ENCODE measurements around the gene INCENP. TPM values are rescaled to one million over a fixed set of nuclear protein-coding genes. Genes with fewer than 3 reads are reported as not detected.

Gene INCENP
- total and polyA plus RNA-seq, 4 donors, result 19.9 to 32.9 (median 27.3) TPM

- 95% methylated on average over 36 of the region's 36 CpGs for whole genome bisulfite sequencing (ENCODE audit: insufficient coverage)
- Histone ChIP-seq H3K36me3 (ENCODE audit: control insufficient read depth, insufficient read depth, low read length) (peaks cover 78% of the 10 kb centered on the region), H3K4me1 (ENCODE audit: control insufficient read depth, insufficient read depth, low read length) (peaks cover 36% of the 10 kb centered on the region), H3K4me3 (ENCODE audit: low read depth, low read length) (no peak overlapping the region), H3K27me3 (ENCODE audit: control insufficient read depth, insufficient read depth, low read length) (no peaks in the 10 kb centered on the region), H3K9me3 (ENCODE audit: control insufficient read depth, insufficient read depth, low read length) (no peaks in the 10 kb centered on the region), H3K27ac (ENCODE audit: low read depth, low read length) (no peak overlapping the region)
- no peak for DNase-seq (ENCODE audit: low read depth in 4 of 6, low spot score in 6 of 6)
Observed at GRCh38 chr11:62146476-62147200, 22.8 kb downstream of the INCENP start.

- DNase-seq (ENCODE audit: low read depth in 4 of 6, low spot score in 6 of 6), result no peak
- H3K36me3 ChIP-seq (ENCODE audit: control insufficient read depth, insufficient read depth, low read length), result peaks cover 79% of the 10 kb centered on the region
- WGBS (ENCODE audit: insufficient coverage), result 89% methylated on average over 12 of the region's 12 CpGs
Observed at GRCh38 chr11:62147545-62147944, 23.7 kb downstream of the INCENP start.

GRCh38 chr11:62148271-62148980, 24.6 kb downstream of the INCENP start:
- WGBS (ENCODE audit: insufficient coverage), result 94% methylated on average over 9 of the region's 10 CpGs
- no peak for DNase-seq (ENCODE audit: low read depth in 4 of 6, low spot score in 6 of 6)
- Histone ChIP-seq H3K4me3 (ENCODE audit: low read depth, low read length) (no peak overlapping the region), H3K27me3 (ENCODE audit: control insufficient read depth, insufficient read depth, low read length) (no peaks in the 10 kb centered on the region), H3K27ac (ENCODE audit: low read depth, low read length) (no peak overlapping the region), H3K9me3 (ENCODE audit: control insufficient read depth, insufficient read depth, low read length) (no peaks in the 10 kb centered on the region), H3K36me3 (ENCODE audit: control insufficient read depth, insufficient read depth, low read length) (peaks cover 81% of the 10 kb centered on the region), H3K4me1 (ENCODE audit: control insufficient read depth, insufficient read depth, low read length) (peaks cover 18% of the 10 kb centered on the region)

More at GRCh38 chr11:62147545-62147944, 23.7 kb downstream of the INCENP start:
- Histone ChIP-seq H3K9me3 (ENCODE audit: control insufficient read depth, insufficient read depth, low read length) (no peaks in the 10 kb centered on the region), H3K27me3 (ENCODE audit: control insufficient read depth, insufficient read depth, low read length) (no peaks in the 10 kb centered on the region), H3K4me1 (ENCODE audit: control insufficient read depth, insufficient read depth, low read length) (peaks cover 27% of the 10 kb centered on the region), H3K27ac (ENCODE audit: low read depth, low read length) (no peak overlapping the region), H3K4me3 (ENCODE audit: low read depth, low read length) (no peak overlapping the region)

- Histone ChIP-seq H3K36me3 (ENCODE audit: control insufficient read depth, insufficient read depth, low read length) (peaks cover 70% of the 10 kb centered on the region), H3K4me3 (ENCODE audit: low read depth, low read length) (no peak overlapping the region), H3K27me3 (ENCODE audit: control insufficient read depth, insufficient read depth, low read length) (no peaks in the 10 kb centered on the region), H3K27ac (ENCODE audit: low read depth, low read length) (no peak overlapping the region), H3K4me1 (ENCODE audit: control insufficient read depth, insufficient read depth, low read length) (peaks cover 2% of the 10 kb centered on the region), H3K9me3 (ENCODE audit: control insufficient read depth, insufficient read depth, low read length) (no peaks in the 10 kb centered on the region)
- DNase-seq (ENCODE audit: low read depth in 4 of 6, low spot score in 6 of 6), result no peak
- 94% methylated on average over 13 of the region's 17 CpGs for WGBS (ENCODE audit: insufficient coverage)
Observed at GRCh38 chr11:62149986-62150886, 26.4 kb downstream of the INCENP start.

GRCh38 chr11:62150887-62151736, 27.3 kb downstream of the INCENP start:
- WGBS (ENCODE audit: insufficient coverage), result 98% methylated on average over 7 of the region's 10 CpGs
- H3K4me1 ChIP-seq (ENCODE audit: control insufficient read depth, insufficient read depth, low read length), result no peaks in the 10 kb centered on the region
- H3K9me3 ChIP-seq (ENCODE audit: control insufficient read depth, insufficient read depth, low read length), result no peaks in the 10 kb centered on the region
- no peak for DNase-seq (ENCODE audit: low read depth in 4 of 6, low spot score in 6 of 6)
- H3K27ac ChIP-seq (ENCODE audit: low read depth, low read length), result no peak overlapping the region
- no peak overlapping the region for H3K4me3 ChIP-seq (ENCODE audit: low read depth, low read length)
- peaks cover 61% of the 10 kb centered on the region for H3K36me3 ChIP-seq (ENCODE audit: control insufficient read depth, insufficient read depth, low read length)
- H3K27me3 ChIP-seq (ENCODE audit: control insufficient read depth, insufficient read depth, low read length), result no peaks in the 10 kb centered on the region

- Histone ChIP-seq H3K27ac (ENCODE audit: low read depth, low read length) (no peak overlapping the region), H3K4me3 (ENCODE audit: low read depth, low read length) (no peak overlapping the region), H3K36me3 (ENCODE audit: control insufficient read depth, insufficient read depth, low read length) (peaks cover 55% of the 10 kb centered on the region), H3K9me3 (ENCODE audit: control insufficient read depth, insufficient read depth, low read length) (no peaks in the 10 kb centered on the region), H3K27me3 (ENCODE audit: control insufficient read depth, insufficient read depth, low read length) (no peaks in the 10 kb centered on the region), H3K4me1 (ENCODE audit: control insufficient read depth, insufficient read depth, low read length) (no peaks in the 10 kb centered on the region)
- DNase-seq (ENCODE audit: low read depth in 4 of 6, low spot score in 6 of 6), result no peak
- 99% methylated on average over 9 of the region's 9 CpGs for WGBS (ENCODE audit: insufficient coverage)
Observed at GRCh38 chr11:62151737-62152102, 27.9 kb downstream of the INCENP start.

- Histone ChIP-seq H3K27ac (ENCODE audit: low read depth, low read length) (no peak overlapping the region), H3K27me3 (ENCODE audit: control insufficient read depth, insufficient read depth, low read length) (no peaks in the 10 kb centered on the region), H3K4me3 (ENCODE audit: low read depth, low read length) (no peak overlapping the region), H3K4me1 (ENCODE audit: control insufficient read depth, insufficient read depth, low read length) (no peaks in the 10 kb centered on the region), H3K9me3 (ENCODE audit: control insufficient read depth, insufficient read depth, low read length) (no peaks in the 10 kb centered on the region), H3K36me3 (ENCODE audit: control insufficient read depth, insufficient read depth, low read length) (peaks cover 48% of the 10 kb centered on the region)
- DNase-seq (ENCODE audit: low read depth in 4 of 6, low spot score in 6 of 6), result no peak
- WGBS (ENCODE audit: insufficient coverage), result 96% methylated on average over 9 of the region's 14 CpGs
Observed at GRCh38 chr11:62152245-62153086, 28.7 kb downstream of the INCENP start.

GRCh38 chr11:62153087-62153395, 29.2 kb downstream of the INCENP start:
- Histone ChIP-seq H3K4me3 (ENCODE audit: low read depth, low read length) (no peak overlapping the region), H3K9me3 (ENCODE audit: control insufficient read depth, insufficient read depth, low read length) (no peaks in the 10 kb centered on the region), H3K36me3 (ENCODE audit: control insufficient read depth, insufficient read depth, low read length) (peaks cover 42% of the 10 kb centered on the region), H3K27ac (ENCODE audit: low read depth, low read length) (no peak overlapping the region), H3K27me3 (ENCODE audit: control insufficient read depth, insufficient read depth, low read length) (no peaks in the 10 kb centered on the region), H3K4me1 (ENCODE audit: control insufficient read depth, insufficient read depth, low read length) (no peaks in the 10 kb centered on the region)
- WGBS (ENCODE audit: insufficient coverage), result no CpG with 5 or more reads among the region's 2 CpGs
- DNase-seq (ENCODE audit: low read depth in 4 of 6, low spot score in 6 of 6), result no peak
